Lower leg skin (tissue), 3 donors: Measurements from ENCODE around the gene CLIC1.

Source experiments
- CTCF ChIP-seq, 3 donors: fragments of 450-650 bp; IDR thresholded peaks; one replicate each; pipeline ENCODE4 v1.5.1; 2016; ENCODE audit warnings: antibody characterized with exemption in 3 of 3, mild to moderate bottlenecking in 3 of 3, moderate library complexity in 2 of 3
- POLR2A ChIP-seq, 2 donors: fragments of 450-650 bp; IDR thresholded peaks; one replicate each; pipeline ENCODE4 v1.6.1; 2016 to 2017; ENCODE audit warnings: antibody characterized with exemption in 2 of 2, mild to moderate bottlenecking in 1 of 2, moderate library complexity in 1 of 2

GRCh38 chr6:31697555-31697954 is 38.8 kb downstream of the CLIC1 start:
- TF ChIP-seq CTCF (IDR thresholded peaks at IDR 0.05), result no peak
- no peak for TF ChIP-seq POLR2A (IDR thresholded peaks at IDR 0.05)
